GM23338 (cell line): ENCODE measurements around the gene PADI1.
"Not testable (repeated sequence)": the region's sequence is repeated elsewhere in the genome, so short reads cannot be mapped to it uniquely, and the experiment has no call there.

Experiments
- POLR2AphosphoS5 ChIP-seq: IDR thresholded peaks from 2 replicates; pipeline ENCODE4 v1.6.1; 2016; ENCODE audit warnings: antibody characterized with exemption, low read depth
- TF ChIP-seq, protein P1 (sequence below), 2 experiments: fragments of 200-600 bp in 1 of 2; sonication (generic) in 1 of 2; conservative IDR thresholded peaks; 2 replicates each; pipeline versions ENCODE4 v1.5.1 to v1.6.1; 2016 to 2017; ENCODE audit warnings: antibody characterized with exemption in 2 of 2, low read depth in 2 of 2, mild to moderate bottlenecking in 2 of 2, moderate library complexity in 1 of 2

DNA sequence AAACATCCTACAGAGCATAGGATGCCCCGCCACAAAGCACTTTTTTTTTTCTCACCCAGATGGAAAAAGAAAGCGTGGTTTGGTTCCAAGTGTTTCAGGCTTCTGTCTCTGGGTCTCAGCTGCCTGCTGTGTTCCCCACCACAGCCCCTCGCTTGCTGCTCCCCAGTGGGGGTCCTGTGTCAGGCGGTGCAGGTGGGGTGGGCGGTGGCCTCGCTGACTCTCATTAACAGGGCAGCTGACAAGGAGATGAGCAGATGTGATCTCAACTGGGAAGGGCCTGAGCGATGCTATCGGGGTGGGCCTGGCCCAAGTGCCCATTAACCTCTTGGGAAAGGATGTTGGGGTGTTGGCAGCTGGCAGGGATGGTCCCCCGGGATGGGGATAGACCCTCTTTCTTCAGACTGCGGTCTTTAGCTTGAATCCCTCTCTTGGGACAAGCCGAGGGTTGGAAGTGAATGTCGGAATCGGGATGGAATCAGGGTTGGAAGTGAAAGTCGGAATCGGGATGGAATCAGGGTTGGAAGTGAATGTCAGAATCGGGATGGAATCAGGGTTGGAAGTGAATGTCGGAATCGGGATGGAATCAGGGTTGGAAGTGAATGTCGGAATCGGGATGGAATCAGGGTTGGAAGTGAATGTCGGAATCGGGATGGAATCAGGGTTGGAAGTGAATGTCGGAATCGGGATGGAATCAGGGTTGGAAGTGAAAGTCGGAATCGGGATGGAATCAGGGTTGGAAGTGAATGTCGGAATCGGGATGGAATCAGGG is 36.3 kb downstream of the PADI1 start:
- TF ChIP-seq, protein P1, sequence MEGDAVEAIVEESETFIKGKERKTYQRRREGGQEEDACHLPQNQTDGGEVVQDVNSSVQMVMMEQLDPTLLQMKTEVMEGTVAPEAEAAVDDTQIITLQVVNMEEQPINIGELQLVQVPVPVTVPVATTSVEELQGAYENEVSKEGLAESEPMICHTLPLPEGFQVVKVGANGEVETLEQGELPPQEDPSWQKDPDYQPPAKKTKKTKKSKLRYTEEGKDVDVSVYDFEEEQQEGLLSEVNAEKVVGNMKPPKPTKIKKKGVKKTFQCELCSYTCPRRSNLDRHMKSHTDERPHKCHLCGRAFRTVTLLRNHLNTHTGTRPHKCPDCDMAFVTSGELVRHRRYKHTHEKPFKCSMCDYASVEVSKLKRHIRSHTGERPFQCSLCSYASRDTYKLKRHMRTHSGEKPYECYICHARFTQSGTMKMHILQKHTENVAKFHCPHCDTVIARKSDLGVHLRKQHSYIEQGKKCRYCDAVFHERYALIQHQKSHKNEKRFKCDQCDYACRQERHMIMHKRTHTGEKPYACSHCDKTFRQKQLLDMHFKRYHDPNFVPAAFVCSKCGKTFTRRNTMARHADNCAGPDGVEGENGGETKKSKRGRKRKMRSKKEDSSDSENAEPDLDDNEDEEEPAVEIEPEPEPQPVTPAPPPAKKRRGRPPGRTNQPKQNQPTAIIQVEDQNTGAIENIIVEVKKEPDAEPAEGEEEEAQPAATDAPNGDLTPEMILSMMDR (conservative IDR thresholded peaks at IDR 0.05; ENCODE audit: low read depth in 2 of 2), result not testable (repeated sequence)
- not testable (repeated sequence) for TF ChIP-seq POLR2AphosphoS5
